Smooth muscle cell (in vitro differentiated cells): ENCODE results near the gene MYH11. TPM values are rescaled to one million over a fixed set of nuclear protein-coding genes. Genes with fewer than 3 reads are reported as not detected.

Source experiments
- DNase-seq: peaks from one replicate; lab custom pipeline; 2025; ENCODE audit not compliant: unreplicated experiment; lab: John Stamatoyannopoulos, UW
- H2AFZ ChIP-seq: fragments of 200-600 bp; sonication (generic); 2 replicates; pipeline ENCODE4 v1.6.0; 2016; ENCODE audit warnings: antibody characterized with exemption, low read depth, mild to moderate bottlenecking
- H3F3A ChIP-seq: fragments of 200-600 bp; sonication (generic); 2 replicates; pipeline ENCODE4 v1.6.0; 2017; ENCODE audit warnings: antibody characterized with exemption, low read depth
- H3K27ac ChIP-seq: fragments of 200-600 bp; sonication (generic); 2 replicates; pipeline ENCODE4 v1.5.1; 2016; ENCODE audit warnings: low read depth, mild to moderate bottlenecking
- H3K27me3 ChIP-seq: fragments of 200-600 bp; sonication (generic); 2 replicates; pipeline ENCODE4 v1.6.1; 2016; ENCODE audit warnings: low read depth, mild to moderate bottlenecking
- H3K36me3 ChIP-seq: fragments of 200-600 bp; sonication (generic); 2 replicates; pipeline ENCODE4 v1.5.1; 2016; ENCODE audit warnings: low read depth
- H3K4me1 ChIP-seq: fragments of 200-600 bp; sonication (generic); 2 replicates; pipeline ENCODE4 v1.5.1; 2016; ENCODE audit warnings: low read depth
- H3K4me2 ChIP-seq: fragments of 200-600 bp; sonication (generic); 2 replicates; pipeline ENCODE4 v1.6.0; 2016; ENCODE audit warnings: mild to moderate bottlenecking
- H3K4me3 ChIP-seq: fragments of 200-600 bp; sonication (generic); 2 replicates; pipeline ENCODE4 v1.5.1; 2016; ENCODE audit warnings: mild to moderate bottlenecking
- H3K79me2 ChIP-seq: fragments of 200-600 bp; sonication (generic); 2 replicates; pipeline ENCODE4 v1.6.0; 2016; ENCODE audit warnings: low read depth, mild to moderate bottlenecking
- H3K9ac ChIP-seq: fragments of 200-600 bp; sonication (generic); 2 replicates; pipeline ENCODE4 v1.6.0; 2016; ENCODE audit warnings: low read depth
- H3K9me3 ChIP-seq: fragments of 200-600 bp; sonication (generic); replicated peaks from 2 replicates; pipeline ENCODE4 v1.5.1; 2016; ENCODE audit warnings: low read depth
- H4K20me1 ChIP-seq: fragments of 200-600 bp; sonication (generic); 2 replicates; pipeline ENCODE4 v1.6.0; 2016; ENCODE audit warnings: low read depth
- WGBS: methylation state at CpG from one replicate; pipeline ENCODE4 v1.1.7; 2016; ENCODE audit warnings: low lambda C conversion rate; 5-methylcytosine and 5-hydroxymethylcytosine counted together
- polyA plus RNA-seq: library from polyadenylated mRNA; unstranded; fragments of >200 nt; fragmentation: Nextera tagmentation; extraction: Ambion mirVana; gene quantifications from 2 replicates; pipeline ENCODE4 v1.2.1, GENCODE V29; 2016
- total RNA-seq: library from RNA; depleted of rRNA; stranded (reverse); fragments of >200 nt; gene quantifications from 2 replicates; pipeline ENCODE4 v1.2.3, GENCODE V29; 2014
- TF ChIP-seq, protein P1 (sequence below): fragments of 200-600 bp; sonication (generic); IDR thresholded peaks from 2 replicates; pipeline ENCODE4 v1.5.1; 2017; ENCODE audit warnings: borderline replicate concordance, mild to moderate bottlenecking, antibody characterized with exemption; ENCODE audit not compliant: insufficient read depth, poor library complexity, severe bottlenecking

Gene MYH11
- total RNA-seq (not detected in 2 replicates), polyA plus RNA-seq (0.27 and 0.58 TPM in 2 replicates)

DNA sequence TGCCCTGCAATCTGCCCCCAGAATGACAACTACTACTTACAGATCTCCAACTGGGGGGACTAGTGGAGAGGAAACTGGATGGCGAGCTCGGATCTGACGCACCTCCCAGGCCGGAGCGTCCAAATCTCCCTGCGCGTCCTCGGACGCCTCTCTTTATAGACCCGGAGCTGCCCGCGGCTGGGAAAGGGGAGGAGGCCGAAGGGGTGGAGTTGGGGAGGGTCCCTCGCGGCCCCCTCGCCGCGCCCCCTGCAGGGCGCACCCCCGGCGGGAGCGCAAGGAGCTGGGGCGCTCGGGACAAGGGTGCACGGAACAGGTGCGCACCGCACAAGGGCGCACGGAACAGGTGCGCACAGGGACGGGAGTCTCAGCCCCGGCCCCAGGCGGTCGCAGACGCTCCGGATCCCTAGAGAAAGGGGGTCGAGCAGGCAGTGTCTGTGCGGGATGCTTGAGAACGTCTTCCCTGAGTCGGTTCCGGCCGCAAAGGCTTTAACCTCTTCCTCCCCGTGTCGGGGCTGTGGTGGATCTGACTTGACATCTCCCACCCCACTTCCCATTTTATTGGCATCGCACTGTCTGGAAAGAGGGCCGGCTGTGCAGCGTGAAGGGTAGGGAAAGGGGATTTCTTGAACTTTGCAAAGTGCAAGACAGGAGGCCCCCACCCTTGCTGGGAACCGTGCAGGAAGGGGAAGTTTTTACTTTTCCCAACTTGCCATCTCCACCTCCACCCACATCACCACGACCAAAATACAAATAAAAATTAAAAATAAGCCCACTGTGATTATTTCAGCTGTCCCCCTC, at the start of gene MYH11:
MYH11 (minus strand) TSS at position 128 of the 798 bp plus-strand sequence. CDS start 18,776 bp downstream, outside the sequence.
- no peaks in the 10 kb centered on the region for H3K9me3 ChIP-seq
- H3K4me1 ChIP-seq: peaks cover 6% of the 10 kb centered on the region
- H4K20me1 ChIP-seq: no peaks in the 10 kb centered on the region
- H3K27me3 ChIP-seq: peaks cover 57% of the 10 kb centered on the region
- peak within 1 kb of the TSS; percentile 46 for H3K4me3 ChIP-seq
- no peak within 1 kb of the TSS for H3K9ac ChIP-seq
- H3K36me3 ChIP-seq: no peaks in the 10 kb centered on the region
- DNase-seq: no peak
- no peak within 1 kb of the TSS for H3K27ac ChIP-seq
- no peaks in the 10 kb centered on the region for H3K79me2 ChIP-seq
- TF ChIP-seq, protein P1, sequence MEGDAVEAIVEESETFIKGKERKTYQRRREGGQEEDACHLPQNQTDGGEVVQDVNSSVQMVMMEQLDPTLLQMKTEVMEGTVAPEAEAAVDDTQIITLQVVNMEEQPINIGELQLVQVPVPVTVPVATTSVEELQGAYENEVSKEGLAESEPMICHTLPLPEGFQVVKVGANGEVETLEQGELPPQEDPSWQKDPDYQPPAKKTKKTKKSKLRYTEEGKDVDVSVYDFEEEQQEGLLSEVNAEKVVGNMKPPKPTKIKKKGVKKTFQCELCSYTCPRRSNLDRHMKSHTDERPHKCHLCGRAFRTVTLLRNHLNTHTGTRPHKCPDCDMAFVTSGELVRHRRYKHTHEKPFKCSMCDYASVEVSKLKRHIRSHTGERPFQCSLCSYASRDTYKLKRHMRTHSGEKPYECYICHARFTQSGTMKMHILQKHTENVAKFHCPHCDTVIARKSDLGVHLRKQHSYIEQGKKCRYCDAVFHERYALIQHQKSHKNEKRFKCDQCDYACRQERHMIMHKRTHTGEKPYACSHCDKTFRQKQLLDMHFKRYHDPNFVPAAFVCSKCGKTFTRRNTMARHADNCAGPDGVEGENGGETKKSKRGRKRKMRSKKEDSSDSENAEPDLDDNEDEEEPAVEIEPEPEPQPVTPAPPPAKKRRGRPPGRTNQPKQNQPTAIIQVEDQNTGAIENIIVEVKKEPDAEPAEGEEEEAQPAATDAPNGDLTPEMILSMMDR: no peak
- WGBS: 2% methylated on average over 34 of the region's 49 CpGs
- H3K4me2 ChIP-seq: peak within 1 kb of the TSS; percentile 82
- peak within 1 kb of the TSS; percentile 43 for H2AFZ ChIP-seq
- no peaks in the 10 kb centered on the region for H3F3A ChIP-seq

DNA sequence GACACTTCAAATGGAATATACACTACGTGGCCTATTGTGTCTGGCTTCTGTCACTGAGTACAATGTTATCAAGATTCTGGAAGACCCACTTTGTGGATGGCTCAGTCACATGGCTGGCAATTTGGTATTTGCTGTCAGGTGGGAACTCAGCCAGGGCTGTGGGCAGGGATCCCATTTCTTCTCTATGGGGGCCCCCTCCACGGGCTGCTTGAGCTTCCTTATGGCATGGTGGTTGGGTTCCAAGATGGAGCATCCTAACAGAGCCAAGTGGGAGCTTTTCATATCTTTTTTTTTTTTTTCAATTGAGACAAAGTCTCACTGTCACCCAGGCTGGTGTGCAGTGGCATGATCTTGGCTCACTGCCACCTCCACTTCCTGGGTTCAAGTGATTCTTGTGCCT, 49.6 kb upstream of the MYH11 start:
- no peak overlapping the region for H3K4me3 ChIP-seq
- no peaks in the 10 kb centered on the region for H3K36me3 ChIP-seq
- H3K9me3 ChIP-seq: no peaks in the 10 kb centered on the region
- 86% methylated on average over 2 of the region's 2 CpGs for WGBS
- H2AFZ ChIP-seq: no peak overlapping the region
- DNase-seq: no peak
- no peaks in the 10 kb centered on the region for H4K20me1 ChIP-seq
- TF ChIP-seq, protein P1: no peak
- no peaks in the 10 kb centered on the region for H3K4me1 ChIP-seq
- no peaks in the 10 kb centered on the region for H3K27me3 ChIP-seq
- H3F3A ChIP-seq: no peaks in the 10 kb centered on the region
- H3K9ac ChIP-seq: no peak overlapping the region
- H3K4me2 ChIP-seq: no peak overlapping the region
- H3K27ac ChIP-seq: no peak overlapping the region
- H3K79me2 ChIP-seq: no peaks in the 10 kb centered on the region

DNA sequence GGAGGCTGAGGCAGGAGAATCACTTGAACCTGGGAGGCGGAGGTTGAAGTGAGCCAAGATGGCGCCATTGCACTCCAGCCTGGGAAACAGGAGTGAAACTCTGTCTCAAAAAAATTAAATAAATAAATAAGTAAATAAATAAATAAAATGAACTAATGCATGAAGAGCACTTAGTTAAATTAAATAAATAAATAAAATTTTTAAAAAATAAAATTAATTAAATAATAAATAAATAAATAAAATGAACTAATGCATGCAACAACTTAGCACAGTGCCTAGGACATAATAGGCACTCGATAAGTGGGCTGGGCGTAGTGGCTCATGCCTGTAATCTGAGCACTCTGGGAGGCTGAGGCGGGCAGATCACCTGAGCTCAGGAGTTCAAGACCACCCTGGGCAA, 47.1 kb upstream of the MYH11 start:
- Histone ChIP-seq H4K20me1 (no peaks in the 10 kb centered on the region), H3K27ac (no peak overlapping the region), H3K79me2 (no peaks in the 10 kb centered on the region), H3K4me3 (no peak overlapping the region), H3K9ac (no peak overlapping the region), H3K9me3 (no peaks in the 10 kb centered on the region), H3K27me3 (no peaks in the 10 kb centered on the region), H3K4me1 (no peaks in the 10 kb centered on the region), H2AFZ (no peak overlapping the region), H3K4me2 (no peak overlapping the region), H3F3A (no peaks in the 10 kb centered on the region), H3K36me3 (no peaks in the 10 kb centered on the region)
- TF ChIP-seq, protein P1: no peak
- DNase-seq: no peak
- WGBS: 97% methylated on average over 5 of the region's 5 CpGs
